ENCODE measurements around the gene EVI5L. TPM values are rescaled to one million over a fixed set of nuclear protein-coding genes. Genes with fewer than 3 reads are reported as not detected.

Gene EVI5L
- polyA plus RNA-seq, 3 donors, result 0.76 to 5.7 (median 1.3) TPM

- Histone ChIP-seq H3K9me3 (replicated peaks in 1 of 2; ENCODE audit: control insufficient read depth in 1 of 2, insufficient read depth in 1 of 2, low read length in 2 of 2) (no peaks in the 10 kb centered on the region), H3K27me3 (ENCODE audit: control insufficient read depth in 2 of 2, insufficient read depth in 2 of 2, low read length in 2 of 2) (no peaks in the 10 kb centered on the region), H3K36me3 (replicated peaks in 1 of 2; ENCODE audit: control insufficient read depth in 1 of 2, insufficient read depth in 2 of 2, low read length in 2 of 2) (peaks cover 25 to 34% of the 10 kb centered on the region in 2 donors), H4K20me1 (ENCODE audit: insufficient read depth, low read length) (peaks cover 67% of the 10 kb centered on the region), H3K79me2 (ENCODE audit: insufficient read depth, low read length) (peaks cover 39% of the 10 kb centered on the region), H3K4me3 (replicated peaks in 1 of 3; ENCODE audit: low read depth in 2 of 3, low read length in 3 of 3) (no peak overlapping the region), H3K4me2 (replicated peaks; ENCODE audit: extremely low read depth, low read length, poor library complexity, severe bottlenecking) (no peak overlapping the region), H3K27ac (ENCODE audit: low read depth in 1 of 2, low read length in 2 of 2) (no peak overlapping the region), H3K9ac (ENCODE audit: insufficient read depth, low read length, poor library complexity, severe bottlenecking) (no peak overlapping the region), H3K4me1 (ENCODE audit: control insufficient read depth in 1 of 2, insufficient read depth in 2 of 2, low read length in 2 of 2) (peaks cover 19 to 26% of the 10 kb centered on the region in 2 donors), H2AFZ (ENCODE audit: insufficient read depth, low read depth, low read length, poor library complexity, severe bottlenecking) (no peak overlapping the region)
- Mint-ChIP-seq H3K27me3 (ENCODE audit: low read depth in 3 of 3) (peaks cover 0 to 3% (median 2%) of the 10 kb centered on the region in 3 donors), H3K4me3 (no peak overlapping the region), H3K4me1 (peaks cover 24% of the 10 kb centered on the region), H3K9me3 (peaks cover 0 to 3% (median 0%) of the 10 kb centered on the region in 7 donors), H3K27ac (peak overlapping the region in 4 of 7 donors; percentile 17 to 53 (median 30)), H3K36me3 (peaks cover 21 to 43% of the 10 kb centered on the region in 2 donors)
- intact Hi-C loops (cut with micrococcal nuclease), result loop anchor here in 1 of 2 donors (2.0 to 10.0 kb wide), 2 partner anchors 13 to 271 kb away; partner anchors contain the start of genes PCP2 and STXBP2
- TF ChIP-seq CTCF (IDR thresholded peaks at IDR 0.05), result no peak
- no peak for DNase-seq
- WGBS (ENCODE audit: insufficient coverage), result 98% methylated on average over 5 of the region's 10 CpGs
These were observed 75.8 kb downstream of the EVI5L start for GRCh38 chr19:7905859-7906258.

- Histone ChIP-seq H3K4me1 (ENCODE audit: control insufficient read depth in 1 of 2, insufficient read depth in 2 of 2, low read length in 2 of 2) (peaks cover 19 to 26% of the 10 kb centered on the region in 2 donors), H4K20me1 (ENCODE audit: insufficient read depth, low read length) (peaks cover 76% of the 10 kb centered on the region), H3K9me3 (replicated peaks in 1 of 2; ENCODE audit: control insufficient read depth in 1 of 2, insufficient read depth in 1 of 2, low read length in 2 of 2) (no peaks in the 10 kb centered on the region), H3K27me3 (ENCODE audit: control insufficient read depth in 2 of 2, insufficient read depth in 2 of 2, low read length in 2 of 2) (no peaks in the 10 kb centered on the region), H3K9ac (ENCODE audit: insufficient read depth, low read length, poor library complexity, severe bottlenecking) (no peak overlapping the region), H3K4me2 (replicated peaks; ENCODE audit: extremely low read depth, low read length, poor library complexity, severe bottlenecking) (no peak overlapping the region), H3K79me2 (ENCODE audit: insufficient read depth, low read length) (peaks cover 39% of the 10 kb centered on the region), H3K4me3 (replicated peaks in 1 of 3; ENCODE audit: low read depth in 2 of 3, low read length in 3 of 3) (no peak overlapping the region), H3K27ac (ENCODE audit: low read depth in 1 of 2, low read length in 2 of 2) (no peak overlapping the region), H2AFZ (ENCODE audit: insufficient read depth, low read depth, low read length, poor library complexity, severe bottlenecking) (no peak overlapping the region), H3K36me3 (replicated peaks in 1 of 2; ENCODE audit: control insufficient read depth in 1 of 2, insufficient read depth in 2 of 2, low read length in 2 of 2) (peaks cover 38 to 46% of the 10 kb centered on the region in 2 donors)
- DNase-seq, result no peak
- Mint-ChIP-seq H3K27me3 (ENCODE audit: low read depth in 3 of 3) (peaks cover 2 to 3% (median 2%) of the 10 kb centered on the region in 3 donors), H3K27ac (no peak overlapping the region), H3K4me1 (peaks cover 21% of the 10 kb centered on the region), H3K36me3 (peaks cover 30 to 55% of the 10 kb centered on the region in 2 donors), H3K9me3 (peaks cover 0 to 3% (median 0%) of the 10 kb centered on the region in 7 donors), H3K4me3 (peak overlapping the region in 1 of 2 donors; percentile 12)
- TF ChIP-seq CTCF (IDR thresholded peaks at IDR 0.05), result no peak
- intact Hi-C loops (cut with micrococcal nuclease), result loop anchor here in 1 of 2 donors (10.0 kb wide), 1 partner anchor 272 kb away; the partner anchor contains the start of genes PCP2 and STXBP2
- 97% methylated on average over 18 of the region's 19 CpGs for WGBS (ENCODE audit: insufficient coverage)
These were observed 77.1 kb downstream of the EVI5L start for GRCh38 chr19:7907122-7907521.
